ENCODE measurements around the gene NTM. TPM values are rescaled to one million over a fixed set of nuclear protein-coding genes. Genes with fewer than 3 reads are reported as not detected.

The NTM gene
- total and polyA plus RNA-seq, 2 donors (not counting 3 experiments of a cell fraction or from before 2014, with no cell fraction given): 1.00 to 1.1 TPM

GRCh38 chr11:131910523-131911387, 540.3 kb downstream of the NTM start:
- CTCF ChIA-PET: interaction anchor here (0.7 to 9.6 kb wide), 25 partner anchors 10 to 1153 kb away, joined by 3 to 322 read pairs (median 5); no protein-coding TSS in a partner anchor
- peak overlapping the region; percentile 91 for H3K4me2 ChIP-seq (ENCODE audit: insufficient read depth, low read length)
- peaks cover 0 to 10% of the 10 kb centered on the region in 2 experiments for H3K27me3 ChIP-seq (ENCODE audit: control insufficient read depth in 2 of 2, insufficient read depth in 2 of 2, low read length in 2 of 2)
- intact Hi-C loops (cut with micrococcal nuclease): loop anchor here (1.0 to 5.0 kb wide), 6 partner anchors 43 to 1032 kb away; no protein-coding TSS in a partner anchor
- no peak for TF ChIP-seq POLR2AphosphoS5 (IDR thresholded peaks at IDR 0.05; ENCODE audit: insufficient read depth, low read depth, low read length)
- no peak for TF ChIP-seq EZH2 (IDR thresholded peaks at IDR 0.05; ENCODE audit: borderline replicate concordance, low read depth, low read length, severe bottlenecking)
- no peak for TF ChIP-seq MAX (IDR thresholded peaks at IDR 0.05; ENCODE audit: insufficient read depth, insufficient read length)
- no peak for TF ChIP-seq JUN (IDR thresholded peaks at IDR 0.05; ENCODE audit: borderline replicate concordance, insufficient read depth, insufficient read length, low read depth)
- no peak for TF ChIP-seq POLR2A (IDR thresholded peaks at IDR 0.05; ENCODE audit: low read depth, low read length)
- TF ChIP-seq CTCF (IDR thresholded peaks at IDR 0.05; ENCODE audit: extremely low read depth in 1 of 2, insufficient read depth in 1 of 2, low read depth in 1 of 2, low read length in 2 of 2): no peak
- TF ChIP-seq GATA2 (IDR thresholded peaks at IDR 0.05; ENCODE audit: insufficient read depth, insufficient read length, low read depth, low read length): no peak
- TF ChIP-seq MYC (IDR thresholded peaks at IDR 0.05; ENCODE audit: low read depth, low read length): no peak
- TF ChIP-seq FOS (IDR thresholded peaks at IDR 0.05; ENCODE audit: borderline replicate concordance, insufficient read depth, low read length): no peak
- peak overlapping the region; percentile 19 for H3K27ac ChIP-seq (ENCODE audit: insufficient read depth, low read depth, low read length)
- no TSS peak for BruUV-seq (replicated peaks)
- POLR2A ChIA-PET: interaction anchor here (1.1 kb wide), 1 partner anchor 43 kb away, joined by 5 read pairs; no protein-coding TSS in a partner anchor
- H3K79me2 ChIP-seq (ENCODE audit: control insufficient read depth, insufficient read depth, low read length): no peaks in the 10 kb centered on the region
- no peaks in the 10 kb centered on the region for H3K36me3 ChIP-seq (ENCODE audit: control insufficient read depth in 2 of 2, extremely low read depth in 1 of 2, insufficient read depth in 2 of 2, low read length in 2 of 2)
- peaks cover 5% of the 10 kb centered on the region for H3K4me1 ChIP-seq (ENCODE audit: control insufficient read depth, extremely low read depth, insufficient read depth, low read length)
- FAIRE-seq (no peak), DNase-seq (ENCODE audit: low read depth, low spot score) (peak; percentile 43)
- no peaks in the 10 kb centered on the region for H3K9me3 ChIP-seq (replicated peaks; ENCODE audit: control insufficient read depth, insufficient read depth, low read length)
- H3K9ac ChIP-seq (replicated peaks; ENCODE audit: extremely low read depth, insufficient read depth, low read length): peak overlapping the region; percentile 45
- H3K4me3 ChIP-seq (replicated peaks in 1 of 3; ENCODE audit: insufficient read depth in 1 of 3, low read depth in 1 of 3, low read length in 3 of 3): peak overlapping the region; percentile 49 to 76 (median 64)
- no peaks in the 10 kb centered on the region for H3K9me1 ChIP-seq (replicated peaks; ENCODE audit: control insufficient read depth, extremely low read depth, insufficient read depth, low read length)
- no peaks in the 10 kb centered on the region for H4K20me1 ChIP-seq (replicated peaks; ENCODE audit: control insufficient read depth, extremely low read depth, insufficient read depth, low read length)
- H2AFZ ChIP-seq (ENCODE audit: low read depth, low read length): peak overlapping the region; percentile 93
- dilution Hi-C loops (cut with MboI; ENCODE audit: extremely low pct_ligation_motif_present, low sequenced_read_pairs): loop anchor here (25.0 kb wide), 1 partner anchor 173 kb away; no protein-coding TSS in a partner anchor

Measured in endothelial cell of umbilical vein (primary cell).